COLO668 (cell line): ENCODE data around the gene DNPH1.

ENCODE experiments used
- DNase-seq: peaks from one replicate; lab custom pipeline; 2025; ENCODE audit not compliant: unreplicated experiment; lab: John Stamatoyannopoulos, UW

The DNPH1 gene

GRCh38 chr6:43246301-43247113 lies 17.2 kb upstream of the DNPH1 start:
- DNase-seq = peak; percentile 79

GRCh38 chr6:43243664-43244321 lies 14.5 kb upstream of the DNPH1 start:
- DNase-seq = peak; percentile 14

DNA sequence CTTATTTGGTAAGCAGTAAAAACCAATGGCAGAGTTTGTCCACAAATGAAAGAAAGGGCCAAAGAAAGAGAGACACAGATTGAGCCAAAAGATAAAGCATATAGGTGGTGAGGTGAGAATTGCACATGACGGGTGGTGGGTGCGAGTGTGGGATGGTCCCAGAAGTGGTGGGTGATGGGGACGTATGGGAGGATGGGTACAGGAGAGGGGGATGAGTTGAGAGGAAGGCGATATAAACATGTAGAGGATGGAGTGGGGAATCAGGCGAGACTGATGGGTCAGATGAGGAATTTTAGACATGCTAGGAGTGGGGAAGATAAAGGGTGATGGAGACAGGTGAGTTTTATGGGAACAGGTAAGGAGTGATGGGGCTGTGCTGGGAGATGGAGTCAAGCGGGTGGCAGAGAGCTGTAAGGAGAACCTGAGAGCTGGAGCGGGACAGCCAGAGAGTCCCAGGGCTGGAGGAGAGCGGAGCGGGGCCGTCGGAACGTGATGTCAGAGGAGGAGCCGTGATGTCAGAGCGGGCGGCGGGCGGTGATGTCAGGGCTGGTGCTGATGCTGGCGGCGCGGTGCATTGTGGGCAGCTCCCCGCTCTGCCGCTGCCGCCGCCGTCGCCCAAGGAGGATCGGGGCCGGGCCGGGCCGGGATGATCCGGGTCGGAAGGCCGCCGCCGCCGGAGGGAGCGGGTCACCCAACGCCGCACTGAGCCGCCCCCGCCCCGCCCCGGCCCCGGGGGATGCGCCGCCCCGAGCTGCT lies 13.8 kb upstream of the DNPH1 start, which contains the start of gene TTBK1:
TTBK1 (plus strand) TSS at position 574 of the 756 bp plus-strand sequence. CDS start 3,180 bp downstream, outside the sequence.
- peak; percentile 34 for DNase-seq

DNA sequence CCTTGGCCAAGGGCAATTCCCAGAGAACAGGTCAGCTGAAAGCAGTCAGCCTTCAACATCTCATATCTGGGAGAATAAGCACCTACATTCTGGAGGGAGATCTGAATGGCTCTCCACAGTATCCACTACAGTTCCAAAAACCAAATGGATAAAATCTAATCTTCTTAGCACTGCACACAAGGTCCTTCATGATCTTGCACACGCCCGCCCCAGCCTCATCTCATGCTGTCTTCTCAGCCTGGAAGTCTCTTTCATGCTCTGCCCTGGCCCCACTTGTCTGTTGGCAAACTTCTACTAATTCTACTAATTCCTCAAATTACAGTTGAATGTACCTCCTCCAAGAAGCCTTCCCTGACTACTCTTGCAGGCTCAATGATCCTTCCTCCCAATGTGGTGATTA lies 12.2 kb upstream of the DNPH1 start:
- DNase-seq = no peak

- no peak for DNase-seq
Observed at GRCh38 chr6:43240950-43241349, 11.7 kb upstream of the DNPH1 start.

GRCh38 chr6:43239054-43239453 lies 9.8 kb upstream of the DNPH1 start:
- DNase-seq = no peak

DNA sequence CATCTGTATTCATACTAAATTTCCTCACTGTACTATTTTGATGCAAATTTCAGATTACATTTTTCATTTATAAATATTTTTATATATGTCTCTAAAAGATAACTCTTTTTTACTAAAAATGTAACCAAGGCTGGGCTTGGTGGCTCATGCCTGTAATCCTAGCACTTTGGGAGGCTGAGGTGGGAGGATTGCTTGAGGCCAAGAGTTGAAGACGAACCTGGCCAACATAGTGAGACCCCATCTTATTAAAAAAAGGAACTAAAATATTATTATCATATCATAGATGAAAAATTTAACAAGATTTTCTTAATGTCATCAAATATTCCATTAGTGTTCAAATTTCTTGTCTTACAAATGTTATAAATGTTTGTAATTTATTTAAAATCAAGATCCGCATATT lies 6.6 kb upstream of the DNPH1 start:
- DNase-seq = no peak

- DNase-seq = no peak
Observed at GRCh38 chr6:43231735-43232450, 2.6 kb upstream of the DNPH1 start.

DNA sequence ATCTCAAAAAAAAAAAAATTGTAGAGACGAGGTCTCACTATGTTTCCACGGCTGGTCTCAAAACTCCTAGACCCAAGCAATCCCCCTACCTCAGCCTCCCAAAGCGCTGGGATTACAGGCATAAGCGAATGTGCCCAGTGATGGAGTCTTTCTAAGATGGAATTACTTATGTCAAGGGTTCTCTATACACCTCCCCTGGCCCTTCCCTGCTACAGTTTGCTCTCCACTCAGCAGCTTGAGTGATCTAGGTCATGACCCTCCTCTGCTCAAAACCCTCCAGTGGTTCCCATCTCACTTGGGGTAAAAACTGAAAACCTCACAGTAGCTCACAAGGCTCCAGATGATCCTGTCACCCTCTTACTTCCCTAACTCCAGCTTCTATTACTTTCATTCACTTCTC lies 1.8 kb upstream of the DNPH1 start:
- DNase-seq = no peak

GRCh38 chr6:43229803-43230620 lies 731 bp upstream of the DNPH1 start:
- DNase-seq = no peak

DNA sequence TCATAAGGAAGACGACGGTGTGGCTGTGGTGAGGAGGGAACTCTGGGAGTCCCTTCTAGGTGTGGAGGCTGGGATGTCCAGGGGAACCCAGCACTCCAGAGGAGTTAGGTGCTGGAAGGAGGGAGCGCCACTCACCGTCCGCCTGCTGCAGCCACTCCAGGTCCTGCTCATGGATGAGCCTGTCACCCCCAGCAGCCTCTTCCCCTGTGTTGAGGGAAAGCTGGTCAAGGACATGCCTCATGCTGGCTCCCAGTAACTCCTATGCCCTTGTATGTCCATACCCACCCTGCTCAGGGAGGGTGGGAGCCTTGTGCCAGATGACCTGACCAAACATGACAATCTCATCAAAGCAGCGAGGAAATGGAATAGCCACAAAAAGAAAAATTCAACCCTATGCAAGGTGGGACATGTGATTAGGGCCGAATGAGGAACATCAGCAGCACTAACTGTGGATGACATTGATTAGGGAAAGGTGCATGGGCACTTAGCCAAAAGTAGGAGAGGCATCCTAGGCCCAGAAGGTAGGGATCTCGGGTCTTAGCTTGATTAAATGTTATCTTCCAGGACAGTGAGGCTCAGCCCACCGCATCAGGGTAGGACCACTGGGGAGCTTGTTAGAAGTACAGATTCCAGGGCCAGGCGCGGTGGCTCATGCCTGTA lies 3.0 kb downstream of the DNPH1 start:
- no peak for DNase-seq

- DNase-seq = no peak
Observed at GRCh38 chr6:43223175-43223574, 6.1 kb downstream of the DNPH1 start.

DNA sequence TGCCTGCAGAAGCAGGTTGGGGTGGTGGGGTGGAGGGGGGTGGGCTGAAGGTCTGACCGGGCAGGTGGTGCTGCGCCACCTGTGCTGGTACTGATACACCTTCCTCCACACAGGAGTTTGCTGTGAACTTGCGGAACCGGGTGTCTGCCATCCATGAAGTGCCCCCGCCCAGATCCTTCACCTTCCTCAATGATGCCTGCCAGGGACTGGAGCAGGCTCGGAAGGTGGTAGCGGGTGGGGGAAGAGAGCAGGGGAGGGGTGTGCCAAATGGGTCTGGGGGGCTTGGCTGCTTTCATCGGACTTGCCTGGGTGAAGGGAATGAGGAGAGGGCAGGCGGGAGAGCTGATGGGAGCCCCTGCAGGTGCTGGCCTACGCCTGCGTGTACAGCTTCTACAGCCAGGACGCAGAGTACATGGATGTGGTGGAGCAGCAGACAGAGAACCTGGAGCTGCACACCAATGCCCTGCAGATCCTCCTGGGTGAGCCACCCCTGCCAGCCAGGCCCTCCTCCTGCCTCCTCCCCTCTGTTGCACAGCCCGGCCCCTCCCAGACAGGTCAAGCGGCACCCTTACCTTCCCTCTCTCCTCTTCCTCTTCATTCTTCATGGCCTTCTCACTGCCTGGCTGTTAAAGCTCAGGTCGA lies 6.7 kb downstream of the DNPH1 start:
- no peak for DNase-seq

- no peak for DNase-seq
Observed at GRCh38 chr6:43221046-43221972, 8.0 kb downstream of the DNPH1 start.

GRCh38 chr6:43220439-43220951 lies 8.8 kb downstream of the DNPH1 start:
- no peak for DNase-seq

- DNase-seq = no peak
Observed at GRCh38 chr6:43219814-43220213, 9.5 kb downstream of the DNPH1 start.

- no peak for DNase-seq
Observed at GRCh38 chr6:43219119-43219518, 10.2 kb downstream of the DNPH1 start.

DNA sequence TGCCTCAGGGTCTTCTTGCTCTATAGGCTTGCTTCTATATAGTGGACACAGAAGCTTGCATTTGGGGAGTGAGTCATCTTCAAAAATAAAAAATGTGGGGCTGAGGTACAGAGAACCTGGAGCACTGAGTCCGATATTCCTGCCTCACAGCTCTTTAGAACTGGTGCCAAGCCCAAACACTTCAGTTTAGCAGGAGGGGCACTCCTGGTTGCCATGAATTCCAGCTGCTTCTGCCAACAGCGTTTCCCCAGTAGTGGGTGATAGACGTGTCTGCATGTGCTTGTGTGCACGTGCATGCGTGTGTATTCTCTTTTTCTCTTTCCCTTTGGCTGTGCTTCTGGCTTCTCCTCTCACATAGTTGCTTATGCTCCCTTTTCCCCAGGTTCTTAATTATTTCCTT lies 11.9 kb downstream of the DNPH1 start:
- DNase-seq = no peak
